ENCODE results near the gene PRMT1.

DNA sequence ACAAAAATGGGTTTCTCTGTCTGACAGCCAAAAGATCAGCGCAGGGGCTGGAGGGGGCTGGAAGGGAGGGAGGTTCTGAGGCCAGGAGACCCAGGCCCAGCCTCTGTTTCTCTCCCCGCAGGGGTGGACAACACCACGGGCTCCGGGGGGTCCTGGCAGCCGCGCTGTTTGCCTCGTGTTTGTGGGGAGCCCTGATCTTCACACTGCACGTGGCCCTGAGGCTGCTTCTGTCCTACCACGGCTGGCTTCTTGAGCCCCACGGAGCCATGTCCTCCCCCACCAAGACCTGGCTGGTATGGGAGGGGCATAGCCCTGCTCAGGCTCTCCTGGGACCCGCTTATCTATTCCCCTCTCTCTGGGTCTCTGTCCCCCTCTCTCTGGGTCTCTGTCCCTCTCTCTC is 23.5 kb downstream of the PRMT1 start:
- TF ChIP-seq, protein P1, sequence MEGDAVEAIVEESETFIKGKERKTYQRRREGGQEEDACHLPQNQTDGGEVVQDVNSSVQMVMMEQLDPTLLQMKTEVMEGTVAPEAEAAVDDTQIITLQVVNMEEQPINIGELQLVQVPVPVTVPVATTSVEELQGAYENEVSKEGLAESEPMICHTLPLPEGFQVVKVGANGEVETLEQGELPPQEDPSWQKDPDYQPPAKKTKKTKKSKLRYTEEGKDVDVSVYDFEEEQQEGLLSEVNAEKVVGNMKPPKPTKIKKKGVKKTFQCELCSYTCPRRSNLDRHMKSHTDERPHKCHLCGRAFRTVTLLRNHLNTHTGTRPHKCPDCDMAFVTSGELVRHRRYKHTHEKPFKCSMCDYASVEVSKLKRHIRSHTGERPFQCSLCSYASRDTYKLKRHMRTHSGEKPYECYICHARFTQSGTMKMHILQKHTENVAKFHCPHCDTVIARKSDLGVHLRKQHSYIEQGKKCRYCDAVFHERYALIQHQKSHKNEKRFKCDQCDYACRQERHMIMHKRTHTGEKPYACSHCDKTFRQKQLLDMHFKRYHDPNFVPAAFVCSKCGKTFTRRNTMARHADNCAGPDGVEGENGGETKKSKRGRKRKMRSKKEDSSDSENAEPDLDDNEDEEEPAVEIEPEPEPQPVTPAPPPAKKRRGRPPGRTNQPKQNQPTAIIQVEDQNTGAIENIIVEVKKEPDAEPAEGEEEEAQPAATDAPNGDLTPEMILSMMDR (IDR thresholded peaks at IDR 0.05), result no peak
- TF ChIP-seq POLR2A (IDR thresholded peaks at IDR 0.05), result no peak

Data from Peyer's patch (tissue), 4 donors.